ENCODE measurements around the gene FANCG. TPM values are rescaled to one million over a fixed set of nuclear protein-coding genes. Genes with fewer than 3 reads are reported as not detected.

Gene FANCG
- total RNA-seq, 1 experiment from 2014 or later, result 22.6 TPM

DNA sequence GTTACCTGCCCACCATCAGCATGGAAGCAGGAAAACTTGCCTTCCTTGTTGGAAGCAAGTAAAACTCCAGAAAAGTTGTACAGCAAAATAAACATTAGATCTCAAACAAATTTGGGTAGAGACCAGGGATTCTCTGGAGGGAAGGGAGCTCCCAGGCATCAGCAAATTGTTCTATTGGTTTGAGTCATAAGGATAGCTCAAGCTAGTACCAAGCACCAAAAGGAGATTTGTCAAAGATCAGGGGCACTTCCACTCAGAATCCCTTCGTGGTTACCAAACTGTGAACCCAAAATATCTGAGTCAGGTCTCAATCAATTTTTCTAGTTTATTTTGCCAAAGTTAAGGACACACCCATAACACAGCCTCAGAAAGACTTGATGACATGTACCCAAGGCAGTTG, 52.4 kb downstream of the FANCG start:
- DNase-seq (ENCODE audit: extremely low read depth, low read depth), result no peak

DNA sequence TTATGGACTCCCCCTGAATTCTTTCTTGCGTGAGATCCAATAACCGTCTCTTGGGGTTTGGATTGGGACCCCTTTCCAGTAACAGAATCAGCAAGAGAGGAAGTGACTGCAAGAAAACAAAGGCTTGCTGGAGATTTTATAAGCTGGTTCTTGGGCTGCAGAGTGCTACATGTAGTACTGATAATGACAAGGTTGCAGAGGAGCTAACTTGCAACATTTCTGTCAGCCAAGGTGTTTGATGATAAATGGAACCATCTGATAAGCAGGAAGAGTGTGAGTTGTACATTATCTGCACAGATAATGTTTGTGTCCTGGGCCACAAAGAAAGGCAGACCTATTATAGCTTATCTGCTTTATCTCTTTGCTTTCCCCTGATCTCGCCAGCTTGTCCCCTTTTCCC, 53.1 kb downstream of the FANCG start:
- DNase-seq (ENCODE audit: extremely low read depth, low read depth), result no peak

Small RNA genes within 50 kb of the gene (small RNA-seq; reads per million reads assigned to genes)
- gene RN7SL338P, result 0 reads per million in 2 experiments

Other genes starting within 250 kb of the FANCG start
- gene PHF24, start 121.7 kb downstream of the FANCG start, total RNA-seq (2014; rRNA removed; shearing (Covaris generic)), result not detected in 2 replicates
- 0.17 and 0.27 TPM in 2 replicates for gene DNAJB5, start 90.2 kb downstream of the FANCG start, total RNA-seq (2014; rRNA removed; shearing (Covaris generic))
- 161 and 163 TPM in 2 replicates for gene VCP, start 7.3 kb downstream of the FANCG start, total RNA-seq (2014; rRNA removed; shearing (Covaris generic))
- 32.2 and 33.9 TPM in 2 replicates for gene PIGO, start 16.6 kb upstream of the FANCG start, total RNA-seq (2014; rRNA removed; shearing (Covaris generic))
- 205 and 206 TPM in 2 replicates for gene STOML2, start 23.2 kb upstream of the FANCG start, total RNA-seq (2014; rRNA removed; shearing (Covaris generic))
- 9.6 and 10.6 TPM in 2 replicates for gene ATOSB, start 35.9 kb upstream of the FANCG start, total RNA-seq (2014; rRNA removed; shearing (Covaris generic))
- gene UNC13B, start 82.1 kb upstream of the FANCG start, total RNA-seq (2014; rRNA removed; shearing (Covaris generic)), result 7.2 and 7.7 TPM in 2 replicates